HEK293 (cell line): Measurements from ENCODE around the gene OR10X1.

ENCODE experiments used
- CTCF ChIP-seq: fragments of 450-650 bp; formaldehyde crosslinking; IDR thresholded peaks from 2 replicates; pipeline ENCODE4 v1.5.1; 2016; ENCODE audit warnings: missing biosample characterization, missing genetic modification characterization
- HOXA7 ChIP-seq: sonication (generic); formaldehyde crosslinking; IDR thresholded peaks from 2 replicates; pipeline ENCODE4 v1.8.1; 2022; ENCODE audit warnings: missing genetic modification reagents, borderline replicate concordance
- PATZ1 ChIP-seq: fragments of 450-650 bp; formaldehyde crosslinking; IDR thresholded peaks from 2 replicates; pipeline ENCODE4 v1.5.1; 2016; ENCODE audit warnings: missing biosample characterization, missing genetic modification characterization
- ZNF530 ChIP-seq: fragments of 450-650 bp; formaldehyde crosslinking; IDR thresholded peaks from 2 replicates; pipeline ENCODE4 v1.5.1; 2016; ENCODE audit warnings: low read depth, missing biosample characterization, missing genetic modification characterization
- ZNF707 ChIP-seq: fragments of 450-650 bp; formaldehyde crosslinking; IDR thresholded peaks from 2 replicates; pipeline ENCODE4 v1.5.1; 2016; ENCODE audit warnings: missing biosample characterization, missing genetic modification characterization
- ZNF747 ChIP-seq: fragments of 450-650 bp; formaldehyde crosslinking; IDR thresholded peaks from 2 replicates; pipeline ENCODE4 v1.5.1; 2016; ENCODE audit warnings: missing biosample characterization, missing genetic modification characterization

GRCh38 chr1:158611916-158612315 is 32.2 kb upstream of the OR10X1 start:
- no peak for TF ChIP-seq CTCF (tag by site-specific recombination)
- no peak for TF ChIP-seq HOXA7
- no peak for TF ChIP-seq ZNF530 (tag by site-specific recombination)
- no peak for TF ChIP-seq ZNF747 (tag by site-specific recombination)
- no peak for TF ChIP-seq ZNF707 (tag by site-specific recombination)
- no peak for TF ChIP-seq PATZ1 (tag by site-specific recombination)
